ENCODE data around the gene HOXC10. TPM values are rescaled to one million over a fixed set of nuclear protein-coding genes. Genes with fewer than 3 reads are reported as not detected.

The HOXC10 gene
- total RNA-seq, 1 experiment from 2014 or later = 3.8 TPM

DNA sequence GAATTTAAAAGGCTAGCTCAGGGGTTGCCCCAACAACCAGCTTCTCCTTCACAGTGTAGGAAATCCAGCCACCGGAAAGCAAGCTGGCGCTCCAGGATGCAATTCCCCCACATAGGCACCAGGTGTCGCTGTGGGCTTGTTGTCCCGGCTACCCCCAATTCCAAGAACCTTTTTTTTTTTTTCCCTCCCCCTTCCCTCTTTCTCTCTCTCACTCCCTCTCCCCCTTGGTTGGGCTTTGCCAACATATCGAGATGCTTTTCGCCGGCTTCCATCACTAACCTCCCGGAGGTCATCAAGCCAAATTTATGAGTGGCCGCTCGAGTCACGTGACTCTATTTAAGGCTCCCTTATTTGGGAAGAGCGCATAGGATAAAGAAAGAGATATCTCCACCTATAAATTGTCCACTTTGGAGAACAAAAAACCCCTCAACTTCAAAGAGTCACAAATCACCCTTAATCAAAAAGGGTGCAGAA, 47.7 kb downstream of the HOXC10 start, which contains the start of gene HOXC5:
Gene HOXC5, plus strand, starts transcription at position 424 of the 474 bp plus-strand sequence. CDS start 73 bp downstream, outside the sequence.
- Histone ChIP-seq H3K4me2 (ENCODE audit: low read length) (peak within 1 kb of the TSS; percentile 100), H3K27ac (ENCODE audit: low read depth, low read length) (peak within 1 kb of the TSS; percentile 35), H3K4me1 (ENCODE audit: control insufficient read depth in 1 of 2, insufficient read depth in 2 of 2, low read length in 2 of 2) (peaks cover 7 to 29% of the 10 kb centered on the region in 2 experiments), H3K9ac (ENCODE audit: low read length) (peak within 1 kb of the TSS; percentile 69), H2AFZ (ENCODE audit: low read depth, low read length, poor library complexity, severe bottlenecking) (peak within 1 kb of the TSS; percentile 89), H3K27me3 (ENCODE audit: insufficient read depth, low read length) (no peaks in the 10 kb centered on the region), H3K9me2 (ENCODE audit: insufficient read depth) (no peaks in the 10 kb centered on the region), H3K9me3 (ENCODE audit: control insufficient read depth in 1 of 2, insufficient read depth in 1 of 2, low read depth in 1 of 2, low read length in 2 of 2) (no peaks in the 10 kb centered on the region), H4K20me1 (ENCODE audit: insufficient read depth) (no peaks in the 10 kb centered on the region), H3K36me3 (ENCODE audit: control insufficient read depth in 1 of 2, insufficient read depth in 2 of 2, low read length in 2 of 2) (no peaks in the 10 kb centered on the region), H3K4me3 (replicated peaks in 1 of 2; ENCODE audit: low read depth in 1 of 2, low read length in 2 of 2) (peak within 1 kb of the TSS; percentile 55 to 77), H3K79me2 (ENCODE audit: insufficient read depth, low read length) (no peaks in the 10 kb centered on the region)
- peak; percentile 53 for ATAC-seq
- POLR2A ChIA-PET = interaction anchor here (0.6 to 0.8 kb wide), 4 partner anchors 47 to 327 kb away, joined by 3 read pairs; no protein-coding TSS in a partner anchor
- no TSS peak for BruUV-seq (replicated peaks)
- intact Hi-C loops (cut with micrococcal nuclease) = loop anchor here (1.0 to 5.0 kb wide), 2 partner anchors 105 to 169 kb away; no protein-coding TSS in a partner anchor
- DNase-seq (ENCODE audit: low read depth, low spot score) = peak; percentile 54
- RAD21 ChIA-PET (ENCODE audit: low non-redundant PET in 1 of 2, low total read pairs in 2 of 2, uncharacterized antibody in 2 of 2, unreplicated experiment in 2 of 2) = interaction anchor here (0.5 to 3.0 kb wide), 11 partner anchors 11 to 175 kb away, joined by 3 to 12 read pairs (median 9); no protein-coding TSS in a partner anchor
- CTCF ChIA-PET = interaction anchor here (0.6 to 3.5 kb wide), 34 partner anchors 9 to 737 kb away, joined by 3 to 43 read pairs (median 5); partner anchors contain the start of genes HNRNPA1, HOXC10, HOXC8 and HOXC9
- TF ChIP-seq EZH2 (IDR thresholded peaks at IDR 0.05) (no peak), CEBPB (IDR thresholded peaks at IDR 0.05; ENCODE audit: low read depth) (no peak), RAD21 (IDR thresholded peaks at IDR 0.05; ENCODE audit: low read depth) (peak; percentile 88), SIN3A (IDR thresholded peaks at IDR 0.05; ENCODE audit: low read depth) (no peak), SP1 (IDR thresholded peaks at IDR 0.05; ENCODE audit: low read depth) (no peak), FOSL1 (IDR thresholded peaks at IDR 0.05; ENCODE audit: low read depth) (no peak), SRF (IDR thresholded peaks at IDR 0.05; ENCODE audit: low read depth) (peak; percentile 98), CBX3 (IDR thresholded peaks at IDR 0.05; ENCODE audit: low read depth) (no peak), JUND (IDR thresholded peaks at IDR 0.05) (no peak)
- TF ChIP-seq, protein P1, sequence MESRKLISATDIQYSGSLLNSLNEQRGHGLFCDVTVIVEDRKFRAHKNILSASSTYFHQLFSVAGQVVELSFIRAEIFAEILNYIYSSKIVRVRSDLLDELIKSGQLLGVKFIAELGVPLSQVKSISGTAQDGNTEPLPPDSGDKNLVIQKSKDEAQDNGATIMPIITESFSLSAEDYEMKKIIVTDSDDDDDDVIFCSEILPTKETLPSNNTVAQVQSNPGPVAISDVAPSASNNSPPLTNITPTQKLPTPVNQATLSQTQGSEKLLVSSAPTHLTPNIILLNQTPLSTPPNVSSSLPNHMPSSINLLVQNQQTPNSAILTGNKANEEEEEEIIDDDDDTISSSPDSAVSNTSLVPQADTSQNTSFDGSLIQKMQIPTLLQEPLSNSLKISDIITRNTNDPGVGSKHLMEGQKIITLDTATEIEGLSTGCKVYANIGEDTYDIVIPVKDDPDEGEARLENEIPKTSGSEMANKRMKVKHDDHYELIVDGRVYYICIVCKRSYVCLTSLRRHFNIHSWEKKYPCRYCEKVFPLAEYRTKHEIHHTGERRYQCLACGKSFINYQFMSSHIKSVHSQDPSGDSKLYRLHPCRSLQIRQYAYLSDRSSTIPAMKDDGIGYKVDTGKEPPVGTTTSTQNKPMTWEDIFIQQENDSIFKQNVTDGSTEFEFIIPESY (IDR thresholded peaks at IDR 0.05; ENCODE audit: extremely low read depth, insufficient replicate concordance, low read length) = no peak
- TF ChIP-seq, protein P2, sequence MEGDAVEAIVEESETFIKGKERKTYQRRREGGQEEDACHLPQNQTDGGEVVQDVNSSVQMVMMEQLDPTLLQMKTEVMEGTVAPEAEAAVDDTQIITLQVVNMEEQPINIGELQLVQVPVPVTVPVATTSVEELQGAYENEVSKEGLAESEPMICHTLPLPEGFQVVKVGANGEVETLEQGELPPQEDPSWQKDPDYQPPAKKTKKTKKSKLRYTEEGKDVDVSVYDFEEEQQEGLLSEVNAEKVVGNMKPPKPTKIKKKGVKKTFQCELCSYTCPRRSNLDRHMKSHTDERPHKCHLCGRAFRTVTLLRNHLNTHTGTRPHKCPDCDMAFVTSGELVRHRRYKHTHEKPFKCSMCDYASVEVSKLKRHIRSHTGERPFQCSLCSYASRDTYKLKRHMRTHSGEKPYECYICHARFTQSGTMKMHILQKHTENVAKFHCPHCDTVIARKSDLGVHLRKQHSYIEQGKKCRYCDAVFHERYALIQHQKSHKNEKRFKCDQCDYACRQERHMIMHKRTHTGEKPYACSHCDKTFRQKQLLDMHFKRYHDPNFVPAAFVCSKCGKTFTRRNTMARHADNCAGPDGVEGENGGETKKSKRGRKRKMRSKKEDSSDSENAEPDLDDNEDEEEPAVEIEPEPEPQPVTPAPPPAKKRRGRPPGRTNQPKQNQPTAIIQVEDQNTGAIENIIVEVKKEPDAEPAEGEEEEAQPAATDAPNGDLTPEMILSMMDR (IDR thresholded peaks at IDR 0.05 in 2 of 3, conservative IDR thresholded peaks at IDR 0.05 in 1 of 3; ENCODE audit: borderline replicate concordance in 1 of 3, insufficient read depth in 1 of 3, low read depth in 2 of 3, low read length in 2 of 3) = peak; percentile 88 to 98 (median 94)
- TF ChIP-seq, protein P3, sequence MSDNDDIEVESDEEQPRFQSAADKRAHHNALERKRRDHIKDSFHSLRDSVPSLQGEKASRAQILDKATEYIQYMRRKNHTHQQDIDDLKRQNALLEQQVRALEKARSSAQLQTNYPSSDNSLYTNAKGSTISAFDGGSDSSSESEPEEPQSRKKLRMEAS (IDR thresholded peaks at IDR 0.05) = no peak
